ENCODE data around the gene PARK7.
A peak's percentile ranks its signal among the peaks of the same experiment; 100 is the strongest.

The PARK7 gene

DNA sequence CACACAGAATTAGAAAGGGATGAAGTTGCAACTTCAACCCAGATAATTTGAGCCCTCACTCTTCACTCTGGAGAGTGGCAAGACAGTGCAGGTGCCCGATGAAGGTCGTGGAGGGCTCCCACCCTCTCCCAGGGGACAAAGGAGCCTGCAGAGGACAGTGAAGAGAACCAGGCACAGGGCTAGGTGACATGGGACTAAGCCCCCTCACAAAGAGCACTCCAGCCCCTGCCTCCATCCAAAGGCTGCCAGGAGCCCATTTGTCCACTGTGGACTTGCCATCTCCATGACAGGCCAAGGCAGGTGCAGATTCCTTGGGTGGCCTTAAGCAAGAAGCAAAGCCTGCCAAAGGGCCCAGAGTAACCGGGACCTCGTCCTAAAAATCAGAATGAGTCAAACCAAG lies 49.5 kb downstream of the PARK7 start:
- no peak for ATAC-seq

DNA sequence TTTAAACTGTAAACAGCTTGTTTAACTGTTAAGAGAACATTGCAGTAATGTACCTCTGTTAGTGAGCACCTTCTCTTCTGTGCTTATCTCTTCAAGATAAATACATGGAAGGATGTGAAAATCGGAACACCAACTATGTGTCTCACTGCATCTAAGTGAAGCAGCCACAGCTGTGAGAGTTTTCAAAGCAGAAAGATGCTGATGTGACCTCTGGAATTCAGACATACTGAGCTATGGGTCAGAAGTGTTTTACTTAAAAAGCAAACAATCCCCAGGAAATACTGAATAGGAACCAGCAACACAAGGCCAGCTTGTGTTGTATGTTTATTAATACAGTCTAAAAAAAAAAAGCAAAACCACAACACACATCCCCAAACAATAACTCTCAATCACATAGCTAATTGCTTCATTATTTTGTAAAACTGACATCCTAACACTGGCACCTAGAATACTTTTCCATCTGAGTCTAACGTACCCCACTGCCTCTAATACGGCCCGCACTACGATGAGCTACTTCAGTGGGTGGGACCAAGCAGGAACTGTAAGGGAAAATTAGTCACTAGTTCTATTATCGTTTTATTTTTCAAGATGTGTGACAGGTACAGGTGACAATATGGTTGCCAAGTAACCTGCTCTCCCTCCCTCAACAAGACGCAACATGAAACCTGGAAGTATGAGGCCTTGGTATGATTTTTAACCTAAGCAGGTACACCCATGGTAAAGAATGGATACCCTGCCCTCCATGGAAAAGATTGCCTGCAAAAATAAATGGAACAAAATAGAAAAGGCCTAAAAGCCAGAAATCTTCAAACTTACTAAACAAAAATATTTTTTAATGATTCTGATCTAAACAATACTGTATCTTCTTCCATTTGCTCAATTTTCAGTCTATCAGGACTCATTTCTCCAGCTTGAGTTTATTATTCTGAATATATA lies 50.7 kb downstream of the PARK7 start:
- no peak for ATAC-seq

DNA sequence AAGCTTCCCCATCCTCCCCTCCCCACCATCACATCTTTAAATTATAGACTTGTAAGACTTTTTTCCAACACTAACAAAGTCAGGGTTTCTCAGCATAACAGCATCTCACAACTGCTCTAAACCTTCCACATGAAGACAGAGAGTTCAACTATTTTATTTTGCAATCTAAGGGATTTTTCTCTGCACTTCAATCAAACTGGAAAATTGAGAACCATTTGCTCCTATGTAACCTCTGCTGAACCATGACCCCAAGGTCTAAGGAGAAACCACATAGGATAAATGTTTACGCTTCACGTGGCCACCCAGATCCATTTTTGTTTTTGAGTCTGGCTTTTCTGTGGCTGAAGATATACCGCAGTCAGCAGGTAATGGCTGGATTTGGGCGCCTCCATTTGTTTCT lies 51.4 kb downstream of the PARK7 start:
- ATAC-seq, result no peak

DNA sequence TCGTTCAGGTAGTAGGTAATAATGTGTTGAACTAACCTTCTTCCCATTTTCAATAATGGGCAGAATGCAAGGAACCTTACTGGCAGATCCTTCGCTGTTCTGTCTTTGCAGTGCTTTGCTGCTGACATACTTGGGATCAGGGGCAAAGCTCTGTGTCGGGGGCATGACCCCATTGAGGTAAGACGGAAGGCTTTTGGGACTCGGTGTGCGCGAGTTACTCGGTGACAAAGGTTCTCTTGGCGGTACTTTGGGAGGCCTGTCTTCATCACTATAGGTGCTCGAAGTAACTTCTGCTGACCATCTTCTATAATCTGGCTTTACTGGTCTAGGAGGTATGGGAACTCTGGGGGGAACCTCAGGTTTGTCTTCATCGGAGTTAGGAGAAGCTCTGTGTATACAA lies 51.9 kb downstream of the PARK7 start:
- no peak for ATAC-seq

DNA sequence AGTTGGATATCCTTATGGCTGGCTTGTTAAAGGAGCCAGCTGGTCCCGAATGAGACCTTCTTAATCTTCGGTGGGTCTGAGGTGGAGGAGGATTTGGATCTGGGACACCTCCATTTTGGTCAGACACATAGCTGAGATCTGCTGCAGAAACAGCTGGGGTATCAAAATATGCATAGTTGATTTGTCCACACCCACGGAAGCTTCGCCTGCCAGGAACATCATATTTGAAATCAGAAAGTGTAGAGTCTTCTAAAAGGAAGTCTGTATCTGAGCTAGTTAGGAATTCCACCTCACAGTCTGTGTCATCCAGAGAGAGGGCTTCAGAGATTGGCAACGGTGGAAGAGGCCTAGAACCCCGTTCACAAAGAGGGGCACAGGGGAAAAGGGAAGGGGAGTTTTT lies 52.3 kb downstream of the PARK7 start:
- ATAC-seq, result no peak

DNA sequence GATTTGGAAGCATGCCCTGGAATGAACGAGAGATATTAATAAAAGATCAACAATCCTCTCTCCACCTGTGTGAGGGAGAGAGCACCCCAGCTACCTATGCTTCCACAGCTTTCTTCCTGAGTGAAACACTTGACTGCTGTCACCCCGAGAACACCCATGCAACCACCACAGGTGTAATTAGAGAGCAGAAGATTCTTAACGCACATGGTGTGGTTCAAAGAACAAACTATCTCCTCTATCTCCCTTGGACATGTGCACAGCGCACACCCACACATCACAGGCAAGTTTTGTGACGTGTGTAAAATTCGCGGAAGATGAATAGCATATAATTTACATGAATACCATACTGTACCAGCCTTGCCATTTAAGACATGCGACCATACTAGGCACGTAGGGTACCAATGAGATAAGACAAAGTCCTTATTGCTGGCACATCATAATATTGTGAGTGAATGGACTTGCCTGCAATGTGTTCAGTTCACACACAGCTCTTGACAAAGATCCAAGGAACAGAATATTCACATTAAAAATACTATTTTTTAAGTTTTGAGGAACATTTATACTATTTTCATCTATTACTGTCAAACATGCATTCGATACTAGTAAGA lies 53.0 kb downstream of the PARK7 start:
- ATAC-seq, result no peak

DNA sequence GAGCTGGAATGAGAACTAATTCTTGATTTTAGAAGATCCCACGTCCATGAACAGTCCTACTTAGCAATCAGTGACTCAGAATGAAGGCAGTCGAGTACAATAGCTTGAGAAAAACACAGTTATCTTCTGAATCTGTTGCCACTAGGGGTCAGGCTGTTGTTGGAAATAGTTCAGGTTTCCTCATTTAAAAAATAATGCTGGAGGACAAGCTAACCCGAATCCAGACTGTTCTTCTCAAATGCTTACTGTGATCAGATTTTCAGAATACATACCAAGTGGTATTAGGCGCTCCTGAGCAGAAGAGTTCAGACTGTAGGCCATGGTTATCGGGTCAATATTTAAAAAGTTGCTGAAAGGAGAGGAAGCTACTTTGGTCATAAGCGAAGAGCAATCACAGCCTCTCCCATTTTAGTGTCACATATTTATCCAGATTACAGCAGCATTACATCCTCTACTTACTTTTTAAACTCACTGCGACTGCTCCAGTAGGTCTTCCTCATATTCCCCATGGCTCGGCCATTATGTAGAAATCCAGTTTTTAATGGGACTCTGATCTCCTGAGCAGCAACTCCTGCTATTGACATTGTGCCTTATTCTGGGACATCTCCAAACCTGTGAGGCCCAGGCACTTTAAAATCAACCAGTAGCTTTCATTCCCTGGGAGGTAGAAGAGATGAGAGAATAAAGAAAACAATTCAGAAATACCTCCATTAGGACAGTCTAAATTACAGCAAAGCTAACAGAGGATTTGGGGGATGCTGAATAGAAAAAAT lies 53.7 kb downstream of the PARK7 start:
- ATAC-seq, result peak; percentile 65 to 85

DNA sequence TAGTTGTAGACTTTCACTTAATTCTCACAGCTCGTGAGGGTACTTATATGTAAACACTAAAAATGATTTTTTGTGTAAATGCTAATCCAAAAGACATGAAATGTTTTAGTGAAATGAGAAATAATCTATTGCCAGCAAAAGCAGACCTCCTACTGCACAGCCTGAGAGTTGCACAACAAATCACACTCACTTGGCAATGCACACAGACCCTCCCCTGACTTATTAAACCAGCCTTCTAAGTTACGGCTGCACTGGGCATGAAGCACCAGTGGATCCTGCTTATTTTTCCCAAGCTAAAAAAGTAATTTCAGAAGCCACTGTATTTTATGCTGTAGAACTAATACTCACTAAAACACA lies 54.3 kb downstream of the PARK7 start:
- no peak for ATAC-seq

DNA sequence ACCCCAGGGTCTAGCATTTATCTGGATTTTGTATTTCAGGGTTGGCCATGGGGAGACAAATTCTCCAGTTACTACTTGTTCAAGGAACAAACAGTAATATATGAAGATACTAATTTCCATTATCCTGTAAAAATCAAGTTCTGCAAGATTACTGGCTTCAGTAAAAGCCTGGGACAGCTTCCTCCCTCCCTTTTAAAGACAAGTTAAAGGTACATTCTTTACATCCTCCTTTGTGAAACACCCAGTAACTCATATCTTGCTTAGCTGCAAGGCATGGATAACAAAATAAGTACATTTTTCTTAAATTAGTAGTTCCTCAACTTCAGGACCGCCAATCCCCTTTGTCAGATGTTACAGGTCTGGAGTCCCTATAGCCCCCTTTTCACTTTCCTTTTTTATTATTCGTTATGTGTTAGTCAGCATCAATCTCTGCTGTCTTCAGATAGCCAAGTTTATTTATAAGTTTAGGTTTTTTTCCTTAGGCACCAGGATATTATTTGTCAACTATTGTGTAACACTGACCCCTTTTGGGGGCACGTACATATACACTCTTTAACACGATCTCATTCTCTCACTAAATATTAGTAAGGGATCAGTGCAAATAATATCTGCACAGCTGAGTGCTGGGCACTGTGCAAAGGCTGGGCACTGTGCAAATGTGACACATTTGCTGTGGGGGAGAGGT lies 54.8 kb downstream of the PARK7 start:
- no peak for ATAC-seq

DNA sequence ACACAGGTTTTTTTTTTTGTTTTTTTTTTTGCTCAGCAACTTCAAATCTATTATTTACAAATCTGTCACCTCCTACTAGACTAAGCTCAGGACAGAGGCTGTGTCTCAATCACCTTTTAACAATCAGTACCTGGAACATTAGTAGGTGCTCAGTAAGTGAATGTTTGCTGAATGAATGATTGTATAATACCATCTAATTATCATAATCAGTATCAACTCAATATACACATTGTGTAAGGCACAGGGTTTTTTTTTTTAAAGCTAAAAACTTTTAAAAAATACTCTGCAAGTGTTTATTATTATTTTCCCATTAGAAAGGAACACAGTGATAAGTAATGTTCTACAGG lies 55.4 kb downstream of the PARK7 start:
- ATAC-seq, result no peak

DNA sequence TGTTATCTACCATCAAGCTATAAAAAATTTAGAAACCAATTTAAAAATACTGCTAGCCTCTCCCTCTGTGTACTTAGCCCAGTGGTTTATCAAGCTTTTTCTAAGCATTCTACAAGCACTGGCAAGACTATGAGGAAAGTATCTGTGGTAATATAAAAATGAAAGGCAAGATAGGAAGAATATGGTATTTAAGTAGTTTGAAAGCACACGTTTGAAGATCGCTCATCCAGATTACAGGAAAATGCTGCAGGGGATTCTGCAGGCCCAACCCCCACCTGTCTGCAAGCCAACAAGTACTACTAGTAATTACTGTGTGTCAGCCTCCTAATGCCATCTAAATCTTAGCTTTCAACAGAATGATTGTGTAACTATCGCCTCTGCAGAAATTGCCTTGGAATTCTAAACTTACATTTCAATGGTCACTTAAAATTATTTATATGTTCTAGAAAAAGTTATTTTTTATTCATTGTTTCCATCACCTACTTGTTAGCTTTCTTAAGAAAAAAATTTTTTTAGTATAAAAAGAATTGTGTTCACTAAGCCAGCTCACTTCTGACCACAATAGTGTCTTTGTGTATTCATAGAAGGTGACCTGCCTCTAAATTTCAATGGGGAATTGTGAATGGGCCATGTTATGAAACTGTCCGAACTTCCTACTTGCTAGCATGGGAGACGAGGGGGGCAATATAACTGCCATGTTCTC lies 56.1 kb downstream of the PARK7 start:
- no peak for ATAC-seq

DNA sequence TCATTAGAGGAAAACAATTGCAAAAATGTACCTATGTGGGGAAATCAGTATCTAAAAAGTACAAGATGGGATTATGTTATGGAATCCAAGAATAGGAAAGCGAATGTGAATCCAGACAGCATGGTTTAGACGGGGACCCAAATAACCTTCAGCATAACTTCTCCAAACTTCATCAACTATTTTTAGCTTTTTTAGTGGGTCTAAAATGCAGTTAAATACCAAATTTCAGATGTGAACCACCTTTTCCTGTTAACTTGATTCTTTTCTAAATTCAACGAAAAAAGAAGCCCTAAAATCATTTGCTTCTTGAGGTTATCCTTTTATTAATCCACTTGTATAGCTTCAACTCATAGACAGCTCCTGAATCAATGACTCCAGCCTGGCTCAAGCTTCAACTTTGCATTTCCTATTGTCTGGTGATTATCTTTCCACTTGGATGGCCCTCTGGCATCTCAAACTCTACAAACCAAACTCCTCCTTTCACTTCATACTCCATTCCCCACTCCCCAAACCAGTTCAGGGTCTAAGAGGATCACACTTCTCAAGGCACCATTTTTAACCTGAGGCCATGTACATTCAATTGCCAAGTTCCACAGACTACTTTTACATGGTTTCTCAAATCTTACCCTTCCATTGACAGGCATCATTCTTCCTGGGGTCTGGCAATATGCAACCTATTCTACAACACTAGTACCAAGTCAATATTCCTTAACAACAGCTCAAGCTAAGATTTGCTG lies 57.1 kb downstream of the PARK7 start:
- ATAC-seq, result no peak

DNA sequence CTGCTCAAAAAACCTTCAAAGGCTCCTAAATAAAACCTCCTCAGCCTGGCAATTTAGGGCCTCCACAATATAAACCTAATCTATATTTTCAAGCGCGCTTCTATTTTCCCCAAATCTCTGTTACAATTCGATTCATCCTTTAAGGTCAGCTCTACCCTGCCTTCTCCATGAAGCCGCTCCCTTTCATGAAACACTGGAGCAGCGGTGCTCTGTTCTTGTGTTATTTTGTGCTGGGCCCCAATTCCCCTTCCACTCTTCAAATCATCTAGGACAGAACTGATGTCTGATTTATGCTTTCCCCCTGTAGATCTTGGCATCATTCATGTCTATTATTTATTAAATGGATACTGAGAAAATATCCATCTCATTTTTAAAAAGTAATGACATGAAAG lies 57.7 kb downstream of the PARK7 start:
- no peak for ATAC-seq

DNA sequence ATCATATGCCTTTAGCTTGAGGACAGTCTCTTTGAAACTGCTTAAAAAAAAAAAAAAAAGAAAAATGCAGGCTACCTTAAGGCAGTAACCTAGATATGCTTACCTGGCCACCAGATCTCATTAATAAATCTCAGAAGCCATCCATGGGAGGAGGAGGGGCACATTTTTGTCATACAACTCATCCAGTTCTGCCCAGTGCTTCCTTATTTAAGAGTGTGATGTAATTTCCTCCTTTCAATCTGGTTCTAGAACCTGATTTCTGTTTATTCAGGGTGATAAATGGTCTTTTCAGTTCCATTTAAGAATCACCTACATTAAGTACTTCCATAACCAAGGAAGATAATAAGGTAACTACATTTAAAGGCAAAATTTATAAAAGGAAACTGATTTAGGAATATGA lies 58.5 kb downstream of the PARK7 start:
- ATAC-seq, result no peak

DNA sequence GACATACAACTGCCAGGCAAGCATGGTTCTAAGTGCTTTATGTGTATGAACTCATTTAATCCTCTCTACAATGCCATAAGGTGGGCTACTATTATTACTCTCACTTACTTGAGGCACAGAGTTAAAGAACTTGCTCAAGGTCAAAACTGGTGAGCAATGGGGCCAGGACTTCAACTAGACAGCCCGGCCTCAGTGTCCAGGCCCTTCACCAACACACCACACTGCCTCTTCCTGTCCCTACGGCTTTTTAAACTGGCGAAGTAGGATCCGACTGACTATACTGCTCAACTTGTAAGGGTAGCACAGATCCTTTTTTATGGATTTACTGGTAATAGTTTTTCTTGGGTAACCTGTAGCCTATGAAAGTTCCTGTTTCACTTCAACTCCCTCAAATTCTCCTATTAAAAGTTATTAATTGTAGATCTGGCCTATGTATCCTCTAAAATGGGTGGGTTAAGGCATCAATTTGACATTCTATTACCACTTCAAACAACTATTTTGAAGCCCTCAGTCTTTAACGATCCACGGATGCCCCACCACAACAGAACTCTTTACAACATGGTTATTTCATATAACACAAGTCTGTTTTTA lies 60.3 kb downstream of the PARK7 start:
- no peak for ATAC-seq

DNA sequence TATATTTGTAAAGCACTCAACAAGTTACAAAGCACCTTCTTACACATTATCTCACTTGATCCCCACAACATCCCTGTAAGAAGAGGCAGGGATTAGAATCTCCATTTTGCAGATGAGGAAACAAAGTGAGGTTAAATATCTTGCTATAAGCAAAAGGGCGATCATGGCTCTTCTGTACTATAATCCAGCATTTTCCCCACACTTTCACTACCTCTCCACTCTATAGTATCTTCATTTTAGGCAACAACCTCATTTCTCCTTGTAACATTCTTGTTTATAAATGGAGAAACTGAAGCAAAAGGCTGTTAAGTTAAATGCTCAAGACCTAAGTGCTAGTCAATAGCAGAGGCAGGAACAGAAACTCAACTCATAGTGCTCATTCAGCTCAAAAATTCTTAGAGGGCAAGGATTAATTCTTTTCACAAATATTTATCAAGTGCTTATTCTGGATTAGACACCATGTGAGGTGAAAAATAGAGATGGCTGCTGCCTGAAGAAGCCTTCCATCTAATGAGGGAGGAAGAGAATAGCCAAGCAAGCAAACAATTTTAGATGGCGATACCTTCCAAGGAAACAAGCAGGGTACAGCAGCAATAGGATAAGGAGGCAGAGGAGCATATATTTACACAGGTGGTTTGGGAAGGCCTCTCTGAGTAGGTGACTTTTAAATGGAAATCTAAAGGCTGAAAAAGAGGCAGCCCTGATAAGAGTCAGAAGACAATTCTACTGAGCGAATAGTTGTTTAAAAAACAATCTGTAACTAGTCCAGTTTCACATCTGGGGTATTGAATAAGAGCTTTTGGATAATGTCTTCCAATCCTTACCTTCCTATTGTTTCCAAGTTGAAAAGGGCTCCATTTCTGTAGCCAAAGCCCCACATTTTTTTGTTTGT lies 61.1 kb downstream of the PARK7 start:
- no peak for ATAC-seq

DNA sequence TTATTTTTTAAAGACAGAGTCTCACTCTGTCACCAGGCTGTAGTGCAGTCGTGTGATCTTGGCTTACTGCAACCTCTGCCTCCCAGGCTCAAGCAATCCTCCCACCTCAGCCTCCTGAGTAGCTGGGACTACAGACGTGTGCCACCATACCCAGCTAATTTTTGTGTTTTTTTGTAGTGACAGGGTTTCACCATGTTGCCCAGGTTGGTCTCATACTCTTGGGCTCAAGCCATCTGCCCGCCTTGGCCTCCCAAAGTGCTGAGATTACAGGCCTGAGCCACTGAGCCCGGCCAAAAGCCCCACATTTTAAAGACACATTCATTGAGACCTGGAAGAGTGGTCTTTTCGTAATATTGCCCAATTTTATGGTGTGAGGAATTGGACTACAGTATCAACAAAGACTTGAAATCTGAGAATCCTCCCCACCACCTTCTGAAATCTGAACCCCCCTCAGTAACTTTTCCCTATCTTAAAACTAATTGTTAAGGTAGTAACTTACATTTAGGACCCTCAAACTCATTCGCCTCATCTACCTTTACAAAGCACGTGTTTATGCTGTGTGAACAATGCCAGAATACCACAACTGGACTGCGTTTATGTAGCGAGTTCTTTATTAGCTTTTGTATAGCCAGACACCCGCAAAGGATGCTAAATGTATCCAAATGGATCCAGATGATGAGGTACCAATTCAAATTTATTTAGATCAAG lies 61.9 kb downstream of the PARK7 start:
- ATAC-seq, result no peak

DNA sequence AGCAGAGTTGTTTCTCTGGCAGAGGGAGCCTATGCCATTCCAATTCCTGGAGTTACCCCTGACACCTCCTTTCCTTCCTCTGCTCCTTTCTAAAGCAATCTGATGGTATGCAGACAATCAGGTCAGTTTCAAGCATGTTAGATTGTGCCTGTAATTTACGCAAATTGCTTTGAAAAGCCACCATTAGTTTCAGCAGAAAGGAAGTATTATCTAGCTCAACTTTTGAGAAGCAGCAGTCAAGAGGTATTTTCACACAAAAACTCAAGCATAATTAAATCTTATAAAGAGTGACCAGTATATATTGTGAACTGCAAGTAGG lies 62.4 kb downstream of the PARK7 start:
- ATAC-seq, result no peak

DNA sequence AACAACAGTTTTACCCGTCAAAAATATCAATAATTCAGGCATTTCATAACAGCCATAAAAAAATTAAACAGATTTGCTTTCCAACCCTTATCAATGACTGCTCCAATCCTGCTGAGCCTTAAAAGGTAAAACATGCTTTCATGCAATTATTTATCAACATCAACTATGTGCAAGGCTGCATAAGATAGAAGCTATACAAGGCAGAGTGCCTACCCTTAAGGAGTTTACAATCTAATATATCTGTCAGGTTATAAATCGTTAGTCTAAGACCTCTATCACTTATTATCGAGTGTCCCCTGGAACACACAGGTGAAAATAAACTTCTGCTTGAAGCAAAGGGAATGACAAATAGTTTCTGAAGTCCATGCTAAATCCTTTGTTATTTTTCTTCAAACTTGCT lies 62.8 kb downstream of the PARK7 start:
- ATAC-seq, result no peak

Data from activated CD4-positive, CD25-positive, alpha-beta regulatory T cell treated with anti-CD3 and anti-CD28 coated beads, Interleukin-2, amount 50 U/mL, for 24 hours (primary cell).